ENCODE data around the gene LLGL2. TPM values are rescaled to one million over a fixed set of nuclear protein-coding genes. Genes with fewer than 3 reads are reported as not detected.
A peak's percentile ranks its signal among the peaks of the same experiment; 100 is the strongest.

LLGL2 gene
- total RNA-seq, 1 donor from 2014 or later: 44.9 TPM

GRCh38 chr17:75584849-75585175 lies 59.3 kb downstream of the LLGL2 start:
- H3K4me1 ChIP-seq: peaks cover 21% of the 10 kb centered on the region

GRCh38 chr17:75587675-75588595 lies 62.4 kb downstream of the LLGL2 start, which contains the start of gene MYO15B:
Gene MYO15B (plus strand): TSS chr17:75587800. CDS start chr17:75588058, 258 bp downstream.
- no peaks in the 10 kb centered on the region for H3K9me3 ChIP-seq
- no peak for DNase-seq (ENCODE audit: extremely low spot score in 2 of 2)
- H3K27me3 ChIP-seq: no peaks in the 10 kb centered on the region
- peaks cover 33% of the 10 kb centered on the region for H3K4me1 ChIP-seq
- peak within 1 kb of the TSS; percentile 91 for H3K27ac ChIP-seq
- no peaks in the 10 kb centered on the region for H3K36me3 ChIP-seq
- intact Hi-C loops (cut with DNase I): loop anchor here (5.0 kb wide), 2 partner anchors 66 to 161 kb away; no protein-coding TSS in a partner anchor
- peak within 1 kb of the TSS; percentile 58 to 71 for H3K4me3 ChIP-seq
- no peak for TF ChIP-seq POLR2AphosphoS5 (IDR thresholded peaks at IDR 0.05; ENCODE audit: insufficient read depth in 1 of 2, low read depth in 1 of 2)
- peak; percentile 9 to 34 (median 12) for TF ChIP-seq CTCF (IDR thresholded peaks at IDR 0.05)
- no peak for TF ChIP-seq POLR2A (IDR thresholded peaks at IDR 0.05)

More at GRCh38 chr17:75584849-75585175, 59.3 kb downstream of the LLGL2 start:
- no peak overlapping the region for H3K4me3 ChIP-seq
- no peak overlapping the region for H3K27ac ChIP-seq
- TF ChIP-seq CTCF (IDR thresholded peaks at IDR 0.05) (no peak), POLR2AphosphoS5 (IDR thresholded peaks at IDR 0.05; ENCODE audit: insufficient read depth in 1 of 2, low read depth in 1 of 2) (no peak), POLR2A (IDR thresholded peaks at IDR 0.05) (no peak)
- H3K36me3 ChIP-seq: no peaks in the 10 kb centered on the region
- no peak for DNase-seq (ENCODE audit: extremely low spot score in 2 of 2)
- no peaks in the 10 kb centered on the region for H3K9me3 ChIP-seq
- intact Hi-C loops (cut with DNase I): loop anchor here (5.0 kb wide), 2 partner anchors 63 to 158 kb away; no protein-coding TSS in a partner anchor
- H3K27me3 ChIP-seq: no peaks in the 10 kb centered on the region

- Histone ChIP-seq H3K36me3 (no peaks in the 10 kb centered on the region), H3K9me3 (no peaks in the 10 kb centered on the region), H3K4me3 (peak overlapping the region; percentile 58 to 71), H3K27me3 (no peaks in the 10 kb centered on the region), H3K4me1 (peaks cover 33% of the 10 kb centered on the region), H3K27ac (peak overlapping the region; percentile 91)
- intact Hi-C loops (cut with DNase I): loop anchor here (5.0 kb wide), 2 partner anchors 66 to 161 kb away; no protein-coding TSS in a partner anchor
- DNase-seq (ENCODE audit: extremely low spot score in 2 of 2): no peak
- TF ChIP-seq POLR2A (IDR thresholded peaks at IDR 0.05) (no peak), POLR2AphosphoS5 (IDR thresholded peaks at IDR 0.05; ENCODE audit: insufficient read depth in 1 of 2, low read depth in 1 of 2) (peak in 1 of 2 donors; percentile 61), CTCF (IDR thresholded peaks at IDR 0.05) (no peak)
These were observed 63.1 kb downstream of the LLGL2 start for GRCh38 chr17:75588596-75589011.

GRCh38 chr17:75589012-75589918 lies 63.8 kb downstream of the LLGL2 start:
- TF ChIP-seq POLR2AphosphoS5 (IDR thresholded peaks at IDR 0.05; ENCODE audit: insufficient read depth in 1 of 2, low read depth in 1 of 2) (no peak), POLR2A (IDR thresholded peaks at IDR 0.05) (peak in 1 of 2 donors; percentile 58), CTCF (IDR thresholded peaks at IDR 0.05) (peak; percentile 68 to 83 (median 74))
- no peaks in the 10 kb centered on the region for H3K36me3 ChIP-seq
- H3K4me3 ChIP-seq: peak overlapping the region; percentile 58 to 71
- peaks cover 33% of the 10 kb centered on the region for H3K4me1 ChIP-seq
- intact Hi-C loops (cut with DNase I): loop anchor here (5.0 kb wide), 2 partner anchors 67 to 162 kb away; no protein-coding TSS in a partner anchor
- H3K9me3 ChIP-seq: no peaks in the 10 kb centered on the region
- no peak for DNase-seq (ENCODE audit: extremely low spot score in 2 of 2)
- H3K27ac ChIP-seq: peak overlapping the region; percentile 91
- no peaks in the 10 kb centered on the region for H3K27me3 ChIP-seq

Measured in vagina (tissue), 2 donors.